HAP-1 (cell line): ENCODE results near the gene TRIM46.

Experiments
- DNase-seq, 2 experiments: peaks; one replicate each; pipeline ENCODE4 v3.0.0-alpha.2; 2016 to 2020; ENCODE audit warnings: low spot score in 2 of 2
- H3K27me3 ChIP-seq: fragments of 250-450 bp; sonication (Bioruptor Pico); 2 replicates; pipeline ENCODE4 v1.5.1; 2020; ENCODE audit warnings: low read depth, mild to moderate bottlenecking, moderate library complexity
- H3K36me3 ChIP-seq: fragments of 250-450 bp; sonication (Bioruptor Pico); replicated peaks from 2 replicates; pipeline ENCODE4 v1.5.1; 2020; ENCODE audit warnings: mild to moderate bottlenecking
- H3K4me1 ChIP-seq: fragments of 250-450 bp; sonication (Bioruptor Pico); 2 replicates; pipeline ENCODE4 v1.5.1; 2020; ENCODE audit warnings: mild to moderate bottlenecking
- H3K4me3 ChIP-seq: fragments of 250-450 bp; sonication (Bioruptor Pico); 2 replicates; pipeline ENCODE4 v1.5.1; 2020; ENCODE audit warnings: mild to moderate bottlenecking, moderate library complexity
- H3K9me3 ChIP-seq: fragments of 250-450 bp; sonication (Bioruptor Pico); 2 replicates; pipeline ENCODE4 v1.5.1; 2020; ENCODE audit warnings: mild to moderate bottlenecking, moderate library complexity
- in situ Hi-C: fragments of 300-500 bp; cut with MboI; formaldehyde crosslinking; loops from 3 replicates; pipeline ENCODE4 v1.14.3; 2020; ENCODE audit warnings: low sequenced_read_pairs, inconsistent platforms, mixed read lengths

TRIM46 gene

GRCh38 chr1:155173478-155174323 lies at the start of gene TRIM46:
Gene TRIM46 (plus strand): TSS chr1:155173849. CDS start chr1:155173967, 118 bp downstream.
- Histone ChIP-seq H3K4me1 (no peaks in the 10 kb centered on the region; the same call in 1 of the 2 replicates), H3K4me3 (peak within 1 kb of the TSS; percentile 71), H3K27me3 (no peaks in the 10 kb centered on the region), H3K36me3 (peaks cover 12% of the 10 kb centered on the region), H3K9me3 (no peaks in the 10 kb centered on the region)
- DNase-seq, result no peak
- in situ Hi-C loops, result no loop called here

- H3K27me3 ChIP-seq, result no peaks in the 10 kb centered on the region; the same call in 1 of the 2 replicates
- no peaks in the 10 kb centered on the region for H3K9me3 ChIP-seq
- H3K4me3 ChIP-seq, result no peak overlapping the region
- no peaks in the 10 kb centered on the region for H3K36me3 ChIP-seq
- H3K4me1 ChIP-seq, result peaks cover 28% of the 10 kb centered on the region
- no peak for DNase-seq
- in situ Hi-C loops, result no loop called here
Measured at GRCh38 chr1:155124503-155125463, 48.9 kb upstream of the TRIM46 start.

DNA sequence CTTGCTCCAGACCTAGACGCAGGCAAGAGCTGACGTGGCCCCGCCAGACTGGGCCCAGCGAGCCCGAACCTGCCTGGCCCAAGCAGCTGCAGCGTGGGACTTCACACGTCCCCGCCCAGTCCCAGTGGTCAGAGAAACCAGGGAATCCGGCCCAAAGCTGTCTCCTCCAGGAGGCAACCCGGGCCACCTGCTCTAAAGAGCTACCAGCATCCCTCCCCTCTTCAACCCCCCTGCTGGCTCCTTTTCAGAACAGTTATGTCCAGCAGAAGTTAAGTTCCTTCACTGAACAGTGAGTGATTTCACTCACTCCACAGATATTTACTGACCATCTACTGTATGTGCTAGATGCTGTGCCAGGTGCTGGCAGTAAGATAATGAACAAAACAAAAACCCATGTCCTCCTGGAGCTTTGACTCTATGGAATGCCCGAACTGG lies 48.1 kb upstream of the TRIM46 start:
- in situ Hi-C loops, result no loop called here
- Histone ChIP-seq H3K36me3 (no peaks in the 10 kb centered on the region), H3K27me3 (no peaks in the 10 kb centered on the region; the same call in 1 of the 2 replicates), H3K9me3 (no peaks in the 10 kb centered on the region), H3K4me3 (no peak overlapping the region), H3K4me1 (peaks cover 33% of the 10 kb centered on the region)
- DNase-seq, result no peak

- H3K27me3 ChIP-seq, result no peaks in the 10 kb centered on the region; the same call in 1 of the 2 replicates
- peaks cover 33% of the 10 kb centered on the region for H3K4me1 ChIP-seq
- no peak for DNase-seq
- H3K36me3 ChIP-seq, result no peaks in the 10 kb centered on the region
- H3K9me3 ChIP-seq, result no peaks in the 10 kb centered on the region
- H3K4me3 ChIP-seq, result no peak overlapping the region; the same call in 1 of the 2 replicates
- in situ Hi-C loops, result no loop called here
Measured at GRCh38 chr1:155125946-155126555, 47.6 kb upstream of the TRIM46 start.

GRCh38 chr1:155126556-155127104 lies 47.0 kb upstream of the TRIM46 start:
- H3K4me1 ChIP-seq, result peaks cover 33% of the 10 kb centered on the region
- no peaks in the 10 kb centered on the region for H3K27me3 ChIP-seq

GRCh38 chr1:155127105-155127966 lies 46.3 kb upstream of the TRIM46 start, which contains the start of gene EFNA1:
Gene EFNA1 (plus strand): TSS chr1:155127876. CDS start chr1:155127978, 102 bp downstream.
- Histone ChIP-seq H3K4me1 (peaks cover 33% of the 10 kb centered on the region), H3K36me3 (peaks cover 10% of the 10 kb centered on the region), H3K4me3 (peak within 1 kb of the TSS; percentile 54), H3K27me3 (no peaks in the 10 kb centered on the region), H3K9me3 (no peaks in the 10 kb centered on the region)
- DNase-seq, result peak; percentile 67 to 81
- in situ Hi-C loops, result no loop called here

More at GRCh38 chr1:155126556-155127104, 47.0 kb upstream of the TRIM46 start:
- Histone ChIP-seq H3K9me3 (no peaks in the 10 kb centered on the region), H3K36me3 (peaks cover 3% of the 10 kb centered on the region), H3K4me3 (peak overlapping the region; percentile 54)
- DNase-seq, result peak in 1 of 2 experiments; percentile 70
- in situ Hi-C loops, result no loop called here

DNA sequence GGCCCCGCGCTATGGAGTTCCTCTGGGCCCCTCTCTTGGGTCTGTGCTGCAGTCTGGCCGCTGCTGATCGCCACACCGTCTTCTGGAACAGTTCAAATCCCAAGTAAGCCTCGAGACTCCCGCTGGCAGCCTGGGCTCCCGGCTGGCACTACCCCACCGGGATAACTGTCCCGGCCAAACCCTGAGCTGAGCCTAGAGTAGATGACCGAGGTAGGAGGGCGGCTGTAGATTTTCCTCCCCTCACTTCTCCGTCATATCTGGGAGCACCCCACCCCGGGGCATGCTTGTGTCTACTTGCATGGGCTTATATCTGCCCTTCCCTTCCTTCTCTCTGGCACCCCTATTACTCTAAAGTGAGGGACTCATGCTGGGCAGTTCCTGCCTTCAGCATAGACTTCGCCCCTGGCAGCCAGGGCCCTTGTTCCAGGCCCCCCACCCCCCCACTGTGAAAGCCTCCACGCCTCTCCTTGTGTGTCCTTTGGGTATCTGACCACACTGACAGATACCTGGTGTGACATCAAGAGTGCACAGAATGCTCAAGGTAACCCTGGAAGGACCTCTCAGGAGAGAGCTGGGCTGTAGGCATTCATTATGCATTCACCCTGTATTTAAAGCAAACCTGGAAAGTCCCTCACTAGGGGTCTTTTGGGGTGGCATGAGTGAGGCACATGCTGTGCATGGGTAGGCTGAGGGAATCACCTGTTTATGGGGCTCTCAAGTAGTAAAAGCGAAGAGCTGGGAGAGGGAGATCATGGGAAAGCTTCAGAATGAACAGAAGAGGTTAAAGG lies 45.5 kb upstream of the TRIM46 start:
- H3K4me1 ChIP-seq, result peaks cover 33% of the 10 kb centered on the region
- no peaks in the 10 kb centered on the region for H3K27me3 ChIP-seq
- H3K36me3 ChIP-seq, result peaks cover 10% of the 10 kb centered on the region
- DNase-seq, result no peak
- peak overlapping the region; percentile 54 for H3K4me3 ChIP-seq
- H3K9me3 ChIP-seq, result no peaks in the 10 kb centered on the region
- in situ Hi-C loops, result no loop called here

DNA sequence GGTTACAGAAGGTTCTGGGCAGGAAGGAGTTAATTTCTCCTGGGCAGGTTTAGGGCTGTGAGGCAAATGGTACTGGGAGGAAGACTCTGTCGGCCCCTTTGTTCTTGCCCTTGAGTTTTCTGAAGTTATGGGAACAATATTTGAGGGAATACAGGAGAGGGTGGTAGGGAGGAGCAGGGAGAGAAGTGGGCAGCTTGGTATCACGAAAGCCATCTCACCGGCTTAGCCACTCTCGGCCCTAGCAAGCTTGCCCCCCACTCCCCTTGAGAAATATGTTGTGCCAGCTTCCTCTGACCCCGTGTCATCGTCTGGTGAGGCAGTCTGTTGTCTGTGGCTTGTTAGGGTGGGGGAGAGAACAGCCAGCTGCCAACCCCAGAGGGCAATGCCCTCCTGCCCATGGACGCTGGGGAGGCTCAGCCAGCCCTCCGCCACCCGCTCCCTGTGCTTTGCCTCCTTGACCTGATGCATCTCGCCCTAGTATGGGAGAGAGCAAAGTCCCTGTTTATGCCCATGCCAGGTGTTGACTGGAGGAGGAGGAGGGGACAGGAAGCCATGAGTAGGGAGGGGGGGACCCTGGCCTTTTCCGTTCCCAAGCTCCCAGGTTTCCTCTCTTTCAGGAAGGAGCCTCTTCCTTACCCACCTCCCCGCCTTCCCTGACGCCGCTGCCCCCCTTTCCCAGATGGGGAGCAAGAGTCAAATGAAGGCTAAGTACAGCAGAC lies 44.7 kb upstream of the TRIM46 start:
- H3K36me3 ChIP-seq, result peaks cover 12% of the 10 kb centered on the region
- no peak for DNase-seq
- no peaks in the 10 kb centered on the region for H3K9me3 ChIP-seq
- in situ Hi-C loops, result no loop called here
- H3K4me3 ChIP-seq, result peak overlapping the region; percentile 54
- peaks cover 31% of the 10 kb centered on the region for H3K4me1 ChIP-seq
- no peaks in the 10 kb centered on the region for H3K27me3 ChIP-seq

DNA sequence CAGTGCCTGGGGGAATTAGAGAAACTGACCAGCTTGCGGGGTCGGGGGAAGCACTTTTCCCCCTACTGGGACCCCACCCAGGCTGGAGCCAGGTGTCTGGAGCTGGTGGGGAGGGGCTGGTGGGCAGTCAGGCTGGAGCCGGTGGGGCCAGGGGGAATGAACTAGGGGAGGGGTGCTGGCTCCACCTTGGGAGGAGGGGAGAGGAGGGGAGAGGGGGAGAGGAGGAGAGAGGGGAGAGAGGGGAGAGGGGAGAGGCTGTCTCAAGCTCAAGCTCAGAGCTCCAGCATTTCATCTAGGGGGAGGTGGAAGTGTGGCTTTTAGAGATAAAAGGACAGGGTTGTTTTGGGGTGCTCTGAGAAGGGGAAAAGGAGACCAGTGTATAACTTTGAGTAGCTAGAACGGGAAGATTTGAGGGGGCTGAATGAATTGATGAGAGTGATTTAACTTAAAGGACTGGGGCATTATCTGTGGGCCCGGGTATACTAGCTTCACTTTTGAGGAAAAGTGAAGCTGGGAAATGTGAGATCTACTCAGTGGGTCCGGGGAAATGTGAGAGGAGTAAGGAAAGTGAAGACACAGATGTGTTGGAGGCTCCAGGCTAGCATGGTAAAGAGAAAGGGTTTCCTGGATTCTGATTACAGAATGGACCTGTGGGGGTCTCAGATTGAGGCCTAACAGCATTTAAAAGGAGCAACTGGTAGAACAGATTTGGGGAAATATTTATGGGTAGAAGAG lies 43.2 kb upstream of the TRIM46 start:
- Histone ChIP-seq H3K4me3 (no peak overlapping the region), H3K27me3 (no peaks in the 10 kb centered on the region), H3K4me1 (peaks cover 34% of the 10 kb centered on the region), H3K36me3 (peaks cover 14% of the 10 kb centered on the region), H3K9me3 (no peaks in the 10 kb centered on the region)
- in situ Hi-C loops, result no loop called here
- no peak for DNase-seq

DNA sequence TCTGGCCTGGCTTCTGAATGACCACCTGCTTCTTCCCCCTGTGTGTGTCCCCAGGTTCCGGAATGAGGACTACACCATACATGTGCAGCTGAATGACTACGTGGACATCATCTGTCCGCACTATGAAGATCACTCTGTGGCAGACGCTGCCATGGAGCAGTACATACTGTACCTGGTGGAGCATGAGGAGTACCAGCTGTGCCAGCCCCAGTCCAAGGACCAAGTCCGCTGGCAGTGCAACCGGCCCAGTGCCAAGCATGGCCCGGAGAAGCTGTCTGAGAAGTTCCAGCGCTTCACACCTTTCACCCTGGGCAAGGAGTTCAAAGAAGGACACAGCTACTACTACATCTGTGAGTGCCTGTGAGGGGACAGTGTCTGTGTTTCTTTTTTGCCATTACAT lies 42.4 kb upstream of the TRIM46 start:
- H3K36me3 ChIP-seq, result peaks cover 14% of the 10 kb centered on the region
- no peaks in the 10 kb centered on the region for H3K27me3 ChIP-seq
- H3K4me1 ChIP-seq, result peaks cover 33% of the 10 kb centered on the region
- no peak overlapping the region for H3K4me3 ChIP-seq
- H3K9me3 ChIP-seq, result no peaks in the 10 kb centered on the region
- in situ Hi-C loops, result no loop called here
- DNase-seq, result no peak

DNA sequence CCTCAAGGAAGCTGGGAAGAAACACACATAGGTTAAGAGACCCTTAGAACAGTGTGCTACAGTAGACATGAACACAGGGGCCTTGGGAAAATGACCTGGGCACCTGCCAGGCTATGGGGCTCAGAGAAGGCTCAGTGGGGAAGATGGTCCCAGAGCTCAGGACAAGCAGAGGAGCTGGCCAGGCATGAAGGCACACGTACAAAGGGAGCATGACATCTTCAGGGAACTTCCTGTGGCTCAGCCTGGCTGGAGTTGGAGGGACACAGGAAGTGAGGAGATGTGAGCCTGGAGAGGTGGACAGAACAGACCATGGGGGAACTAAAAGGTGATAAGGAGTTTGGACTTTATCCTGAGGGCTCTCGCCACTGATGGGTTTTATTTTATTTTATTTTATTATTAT lies 41.8 kb upstream of the TRIM46 start:
- H3K4me3 ChIP-seq, result no peak overlapping the region
- H3K4me1 ChIP-seq, result peaks cover 28% of the 10 kb centered on the region
- H3K36me3 ChIP-seq, result peaks cover 14% of the 10 kb centered on the region
- H3K9me3 ChIP-seq, result no peaks in the 10 kb centered on the region
- DNase-seq, result no peak
- H3K27me3 ChIP-seq, result no peaks in the 10 kb centered on the region
- in situ Hi-C loops, result no loop called here
